HepG2 (cell line): Measurements from ENCODE around the gene DMTF1. TPM values are rescaled to one million over a fixed set of nuclear protein-coding genes. Genes with fewer than 3 reads are reported as not detected.

Experiments used
- ATAC-seq: fragments of 200-7000 bp; cut with Tn5 transposase; 3 replicates; pipeline ENCODE4 v1.9.1; 2020; ENCODE audit warnings: mild to moderate bottlenecking, moderate library complexity
- BruUV-seq: library from RNA; stranded (reverse); fragments of 400-500 nt; replicated peaks from 2 replicates; lab custom pipeline; 2021; lab: Mats Ljungman, UMichigan
- CTCF ChIA-PET: fragments of 300-600 bp; formaldehyde crosslinking; extraction: SDS; loops from one replicate; lab custom pipeline; 2021; ENCODE audit warnings: low total read pairs, inconsistent platforms, low intra/inter-chr PET ratio; lab: Yijun Ruan, JAX
- POLR2A ChIA-PET: fragments of 350-600 bp; sonication (Branson Sonifier 250); formaldehyde crosslinking; loops from one replicate; lab custom pipeline; 2020; ENCODE audit warnings: antibody characterized with exemption, inconsistent platforms; lab: Yijun Ruan, JAX
- DNase-seq: peaks from one replicate; pipeline ENCODE4 v3.0.0-alpha.2; 2015; ENCODE audit warnings: low spot score
- FAIRE-seq: peaks from 3 replicates; lab custom pipeline; 2011; peaks lifted over from hg19 to GRCh38; lab: Jason Lieb, UNC
- H2AFZ ChIP-seq: one replicate; pipeline ENCODE4 v1.6.1; 2011; ENCODE audit warnings: low read length, inconsistent platforms
- H3K27ac ChIP-seq: fragments of 300-600 bp; 3 replicates; pipeline ENCODE4 v1.8.0; 2011; ENCODE audit warnings: mixed run types, mild to moderate bottlenecking, mixed read lengths, low read length, inconsistent platforms; ENCODE audit not compliant: insufficient read depth; ENCODE audit errors: extremely low read length
- H3K27me3 ChIP-seq, 2 experiments: fragments of 200-600 bp in 1 of 2; 2 replicates in 1 of 2; 3 replicates in 1 of 2; pipeline versions ENCODE4 v1.6.0 to v1.8.0; 2011; ENCODE audit warnings: low read length in 2 of 2, mild to moderate bottlenecking in 2 of 2, moderate library complexity in 2 of 2, inconsistent platforms in 1 of 2; ENCODE audit not compliant: insufficient read depth in 2 of 2, control insufficient read depth in 1 of 2
- H3K36me3 ChIP-seq, 2 experiments: fragments of 200-600 bp in 1 of 2; replicated peaks in 1 of 2; 2 replicates in 1 of 2; 3 replicates in 1 of 2; pipeline versions ENCODE4 v1.5.1 to v1.8.0; 2011; ENCODE audit warnings: low read length in 2 of 2, inconsistent platforms in 1 of 2; ENCODE audit not compliant: insufficient read depth in 2 of 2, control insufficient read depth in 1 of 2
- H3K4me1 ChIP-seq: 2 replicates; pipeline ENCODE4 v1.5.1; 2012; ENCODE audit warnings: low read length, inconsistent platforms; ENCODE audit not compliant: insufficient read depth
- H3K4me2 ChIP-seq: 2 replicates; pipeline ENCODE4 v1.6.0; 2011; ENCODE audit warnings: low read depth, low read length, inconsistent platforms
- H3K4me3 ChIP-seq, 3 experiments: fragments of 200-600 bp in 1 of 3; sonication (generic), shearing (Covaris generic) in 1 of 3; replicated peaks in 1 of 3; 2 replicates each; pipeline ENCODE4 v1.5.1; 2011 to 2016; ENCODE audit warnings: low read length in 3 of 3, inconsistent platforms in 2 of 3, low read depth in 2 of 3, mild to moderate bottlenecking in 2 of 3, control low read depth in 1 of 3, mixed read lengths in 1 of 3; ENCODE audit not compliant: insufficient read depth in 1 of 3
- H3K79me2 ChIP-seq: one replicate; pipeline ENCODE4 v1.6.1; 2011; ENCODE audit warnings: low read length, inconsistent platforms; ENCODE audit not compliant: insufficient read depth
- H3K9ac ChIP-seq: 2 replicates; pipeline ENCODE4 v1.6.0; 2011; ENCODE audit warnings: mild to moderate bottlenecking, low read depth, low read length, inconsistent platforms; ENCODE audit not compliant: insufficient read depth
- H3K9me3 ChIP-seq: 2 replicates; pipeline ENCODE4 v1.5.1; 2012; ENCODE audit warnings: mild to moderate bottlenecking, low read length
- H4K20me1 ChIP-seq: 2 replicates; pipeline ENCODE4 v1.6.0; 2011; ENCODE audit warnings: inconsistent platforms, mild to moderate bottlenecking, low read length, moderate library complexity; ENCODE audit not compliant: insufficient read depth
- FOXP4 ChIP-seq: sonication (generic); formaldehyde crosslinking; IDR thresholded peaks from 2 replicates; pipeline ENCODE4 v1.4.0; 2020; ENCODE audit warnings: missing genetic modification reagents
- GABPB1 ChIP-seq: IDR thresholded peaks from 2 replicates; pipeline ENCODE4 v1.6.1; 2016; ENCODE audit warnings: mild to moderate bottlenecking, missing genetic modification reagents, moderate library complexity, missing compliant biosample characterization
- HNF4G ChIP-seq, 2 experiments: sonication (generic) in 1 of 2; formaldehyde crosslinking in 1 of 2; IDR thresholded peaks; 2 replicates each; pipeline versions ENCODE4 v1.4.0 to v1.6.1; 2011 to 2020; ENCODE audit warnings: borderline replicate concordance in 2 of 2, low read depth in 2 of 2, mild to moderate bottlenecking in 2 of 2, low read length in 1 of 2, missing genetic modification reagents in 1 of 2, moderate library complexity in 1 of 2
- MAFK ChIP-seq, 2 experiments: IDR thresholded peaks in 1 of 2; conservative IDR thresholded peaks in 1 of 2; 2 replicates each; pipeline ENCODE4 v1.6.1; 2011; ENCODE audit warnings: improper control_type of control experiment in 2 of 2, low read length in 2 of 2
- MLX ChIP-seq: IDR thresholded peaks from 2 replicates; pipeline ENCODE4 v1.6.1; 2016
- NR2F1 ChIP-seq, 2 experiments: fragments of 450-650 bp in 1 of 2; formaldehyde crosslinking in 1 of 2; IDR thresholded peaks; 2 replicates each; pipeline versions ENCODE4 v1.5.0 to v1.6.1; 2016 to 2020; ENCODE audit warnings: mild to moderate bottlenecking in 1 of 2, missing compliant biosample characterization in 1 of 2, missing genetic modification reagents in 1 of 2, moderate library complexity in 1 of 2
- PRMT3 ChIP-seq: sonication (generic); formaldehyde crosslinking; IDR thresholded peaks from 2 replicates; pipeline ENCODE4 v1.8.1; 2022; ENCODE audit warnings: low read depth, mild to moderate bottlenecking, moderate library complexity, missing genetic modification reagents, borderline replicate concordance
- RAD51 ChIP-seq: fragments of 450-650 bp; IDR thresholded peaks from 2 replicates; pipeline ENCODE4 v1.6.1; 2016; ENCODE audit warnings: borderline replicate concordance
- ZFAT ChIP-seq: sonication (generic); formaldehyde crosslinking; conservative IDR thresholded peaks from 2 replicates; pipeline ENCODE4 v1.8.1; 2023; ENCODE audit warnings: missing genetic modification reagents, inconsistent platforms
- ZNF3 ChIP-seq: IDR thresholded peaks from 2 replicates; pipeline ENCODE4 v1.7.0; 2017; ENCODE audit warnings: inconsistent platforms
- ZNF367 ChIP-seq: sonication (generic); formaldehyde crosslinking; IDR thresholded peaks from 2 replicates; pipeline ENCODE4 v1.4.0; 2020; ENCODE audit warnings: missing genetic modification reagents, borderline replicate concordance
- ZNF547 ChIP-seq: sonication (generic); formaldehyde crosslinking; IDR thresholded peaks from 2 replicates; pipeline ENCODE4 v1.5.1; 2020; ENCODE audit warnings: mild to moderate bottlenecking, missing genetic modification reagents
- ZNF615 ChIP-seq: sonication (generic); formaldehyde crosslinking; IDR thresholded peaks from 2 replicates; pipeline ENCODE4 v1.5.0; 2020; ENCODE audit warnings: mild to moderate bottlenecking, missing genetic modification reagents, borderline replicate concordance
- ZNF660 ChIP-seq: sonication (generic); formaldehyde crosslinking; IDR thresholded peaks from 2 replicates; pipeline ENCODE4 v1.5.1; 2020; ENCODE audit warnings: mild to moderate bottlenecking, low read depth, missing genetic modification reagents, borderline replicate concordance
- WGBS: methylation state at CpG from one replicate; pipeline ENCODE4 v1.1.6; 2017; ENCODE audit warnings: low lambda C conversion rate; 5-methylcytosine and 5-hydroxymethylcytosine counted together
- in situ Hi-C: cut with HindIII; loops from 2 replicates; pipeline ENCODE4 v1.10.0; 2017; ENCODE audit warnings: low pct_unique_long_range_greater_than_20kb; ENCODE audit not compliant: extremely low pct_ligation_motif_present
- intact Hi-C: fragments of 100-400 bp; cut with micrococcal nuclease; formaldehyde crosslinking; loops from one replicate; pipeline ENCODE4 v1.10.0; 2022; ENCODE audit not compliant: unreplicated experiment
- polyA plus RNA-seq, 8 experiments: library from polyadenylated mRNA; depleted of rRNA in 3 of 8; stranded (reverse) in 7 of 8; unstranded in 1 of 8; fragments of >200 nt; fragmentation: Illumina TruSeq in 4 of 8; extraction: Trizol in 4 of 8; gene quantifications; 2 replicates each; pipeline versions ENCODE4 v1.2.1 to v1.2.3, GENCODE V29; 2011 to 2016; ENCODE audit warnings: low read depth in 4 of 8, missing spikeins in 1 of 8, mixed read lengths in 1 of 8; ENCODE audit not compliant: insufficient read depth in 1 of 8
- total RNA-seq, 5 experiments: library from RNA; depleted of rRNA; stranded (reverse); fragments of >200 nt; fragmentation: Illumina TruSeq; extraction: Trizol; gene quantifications; 2 replicates each; pipeline ENCODE4 v1.2.3, GENCODE V29; 2016; ENCODE audit warnings: low read depth in 1 of 5

DMTF1 gene
- total and polyA plus RNA-seq, 2 of the 13 experiments (the other 11 are each of a cell fraction or from before 2014, with no cell fraction given), result 45.8 to 132 TPM

GRCh38 chr7:87144173-87144657, 8.0 kb upstream of the DMTF1 start:
- Histone ChIP-seq H3K9me3 (no peaks in the 10 kb centered on the region), H3K4me3 (no peak overlapping the region), H3K27me3 (peaks cover 0 to 4% of the 10 kb centered on the region in 2 experiments; a peak in 1 of 5 replicates), H3K4me1 (peaks cover 22% of the 10 kb centered on the region), H4K20me1 (no peaks in the 10 kb centered on the region), H3K36me3 (no peaks in the 10 kb centered on the region), H3K9ac (no peak overlapping the region), H3K27ac (no peak overlapping the region), H3K4me2 (no peak overlapping the region), H3K79me2 (no peaks in the 10 kb centered on the region), H2AFZ (no peak overlapping the region)
- BruUV-seq, result no TSS peak
- ATAC-seq (no peak), DNase-seq (no peak), FAIRE-seq (no peak)
- WGBS, result 0% methylated on average over 2 of the region's 2 CpGs
- TF ChIP-seq HNF4G (IDR thresholded peaks at IDR 0.05; ENCODE audit: borderline replicate concordance, low read depth, low read length), result no peak
- TF ChIP-seq HNF4G (CRISPR knock-in tag; IDR thresholded peaks at IDR 0.05; ENCODE audit: borderline replicate concordance, low read depth), result no peak
- TF ChIP-seq ZNF3 (CRISPR knock-in tag), result no peak
- no peak for TF ChIP-seq GABPB1
- TF ChIP-seq NR2F1 (CRISPR knock-in tag; IDR thresholded peaks at IDR 0.05), result no peak
- TF ChIP-seq ZNF660 (CRISPR knock-in tag), result no peak
- no peak for TF ChIP-seq MLX (CRISPR knock-in tag)
- TF ChIP-seq PRMT3 (CRISPR knock-in tag), result no peak
- no peak for TF ChIP-seq ZNF367 (CRISPR knock-in tag)
- TF ChIP-seq ZNF615 (CRISPR knock-in tag), result no peak
- no peak for TF ChIP-seq FOXP4
- TF ChIP-seq RAD51, result no peak
- TF ChIP-seq MAFK (conservative IDR thresholded peaks at IDR 0.05 in 1 of 2, IDR thresholded peaks at IDR 0.05 in 1 of 2; ENCODE audit: low read length in 2 of 2), result no peak
- no peak for TF ChIP-seq ZFAT (CRISPR knock-in tag)
- TF ChIP-seq ZNF547 (CRISPR knock-in tag), result no peak
- in situ Hi-C loops, result no loop called here
- ChIA-PET POLR2A (no interaction called here), CTCF (no interaction called here)
- intact Hi-C loops, result no loop called here
